Smooth muscle cell of the pulmonary artery (primary cell): Measurements from ENCODE around the gene CDY2B. TPM values are rescaled to one million over a fixed set of nuclear protein-coding genes. Genes with fewer than 3 reads are reported as not detected.

ENCODE experiments used
- total RNA-seq: library from RNA; depleted of rRNA; stranded (reverse); fragments of >200 nt; gene quantifications from 2 replicates; pipeline ENCODE4 v1.2.3, GENCODE V29; 2014

CDY2B gene
- total RNA-seq: not detected in 2 replicates

GRCh38 chrY:17880120-17880519 lies at the start of gene CDY2B:
CDY2B (minus strand) TSS chrY:17880220; CDS start chrY:17879892, 328 bp downstream.

Other genes starting within 250 kb of the CDY2B start
- gene CDY2A, start 145.6 kb upstream of the CDY2B start, total RNA-seq: not detected in 2 replicates